Stimulated activated CD4-positive, alpha-beta T cell treated with anti-CD3 and anti-CD28 coated beads, Interleukin-15, amount 100 ng/mL, for 24 hours (primary cell): ENCODE results near the gene PRR14L.
"Not testable (repeated sequence)": the region's sequence is repeated elsewhere in the genome, so short reads cannot be mapped to it uniquely, and the experiment has no call there.

ENCODE experiments used
- DNase-seq: peaks from one replicate; pipeline ENCODE4 v3.0.0-alpha.2; 2020

Gene PRR14L

GRCh38 chr22:31749636-31750364 is at the start of gene PRR14L:
Gene PRR14L (minus strand): TSS chr22:31750132. CDS start chr22:31738860, 11,272 bp downstream.
- peak; percentile 99 for DNase-seq

- not testable (repeated sequence) for DNase-seq
Observed at GRCh38 chr22:31799358-31799757, 49.4 kb upstream of the PRR14L start.

- no peak for DNase-seq
Observed at GRCh38 chr22:31790240-31790639, 40.3 kb upstream of the PRR14L start.

- no peak for DNase-seq
Observed at GRCh38 chr22:31789803-31790202, 39.9 kb upstream of the PRR14L start.

GRCh38 chr22:31776231-31776630 is 26.3 kb upstream of the PRR14L start:
- DNase-seq: no peak

GRCh38 chr22:31773416-31773815 is 23.5 kb upstream of the PRR14L start:
- DNase-seq: no peak

GRCh38 chr22:31768422-31769059 is 18.6 kb upstream of the PRR14L start:
- DNase-seq: no peak

- DNase-seq: no peak
Observed at GRCh38 chr22:31764785-31765184, 14.9 kb upstream of the PRR14L start.

GRCh38 chr22:31758860-31759259 is 8.9 kb upstream of the PRR14L start:
- not testable (repeated sequence) for DNase-seq

- DNase-seq: no peak
Observed at GRCh38 chr22:31757265-31757664, 7.3 kb upstream of the PRR14L start.

- DNase-seq: no peak
Observed at GRCh38 chr22:31754813-31755212, 4.9 kb upstream of the PRR14L start.

- DNase-seq: peak; percentile 96
Observed at GRCh38 chr22:31753634-31754501, 3.9 kb upstream of the PRR14L start, which contains the start of gene DEPDC5. Gene DEPDC5 (plus strand): TSS chr22:31754019. CDS start chr22:31754922, 903 bp downstream.

- peak; percentile 13 for DNase-seq
Observed at GRCh38 chr22:31753005-31753633, 3.2 kb upstream of the PRR14L start.

GRCh38 chr22:31752096-31752847 is 2.3 kb upstream of the PRR14L start:
- no peak for DNase-seq

GRCh38 chr22:31750365-31751284 is 693 bp upstream of the PRR14L start:
- DNase-seq: no peak

- DNase-seq: no peak
Observed at GRCh38 chr22:31748490-31748889, 1.4 kb downstream of the PRR14L start.

GRCh38 chr22:31747441-31747840 is 2.5 kb downstream of the PRR14L start:
- no peak for DNase-seq

GRCh38 chr22:31743871-31744270 is 6.1 kb downstream of the PRR14L start:
- DNase-seq: no peak

- no peak for DNase-seq
Observed at GRCh38 chr22:31742682-31743081, 7.2 kb downstream of the PRR14L start.

- DNase-seq: no peak
Observed at GRCh38 chr22:31742115-31742514, 7.8 kb downstream of the PRR14L start.

GRCh38 chr22:31740314-31740713 is 9.6 kb downstream of the PRR14L start:
- not testable (repeated sequence) for DNase-seq
